SK-N-SH treated with all-trans-retinoic acid at 6 μM for 48 hours (cell line): Measurements from ENCODE around the gene DPRX.

Source experiments
- ATAC-seq: fragments of 200-7000 bp; cut with Tn5 transposase; 3 replicates; pipeline ENCODE4 v1.9.1; 2020; ENCODE audit warnings: mild to moderate bottlenecking, moderate library complexity
- BACH2 ChIP-seq: fragments of 250-450 bp; sonication (Bioruptor Pico); IDR thresholded peaks from 2 replicates; pipeline ENCODE4 v1.9.0; 2021; ENCODE audit warnings: mild to moderate bottlenecking, borderline replicate concordance
- CREB5 ChIP-seq: fragments of 250-450 bp; sonication (Bioruptor Pico); IDR thresholded peaks from 2 replicates; pipeline ENCODE4 v1.5.1; 2020; ENCODE audit warnings: low read depth, mild to moderate bottlenecking, moderate library complexity
- CSRNP3 ChIP-seq: fragments of 250-450 bp; sonication (Bioruptor Pico); IDR thresholded peaks from 2 replicates; pipeline ENCODE4 v1.5.1; 2021; ENCODE audit warnings: mild to moderate bottlenecking, moderate library complexity
- ESRRG ChIP-seq: fragments of 250-450 bp; sonication (Bioruptor Pico); IDR thresholded peaks from 2 replicates; pipeline ENCODE4 v1.6.1; 2021; ENCODE audit warnings: mild to moderate bottlenecking
- GLIS3 ChIP-seq: fragments of 250-450 bp; sonication (Bioruptor Pico); IDR thresholded peaks from 2 replicates; pipeline ENCODE4 v1.5.0; 2020; ENCODE audit warnings: mild to moderate bottlenecking, moderate library complexity
- ISL1 ChIP-seq: fragments of 250-450 bp; sonication (Bioruptor Pico); IDR thresholded peaks from 2 replicates; pipeline ENCODE4 v2.1.2; 2022; ENCODE audit warnings: mild to moderate bottlenecking, moderate library complexity
- OSR1 ChIP-seq: fragments of 250-450 bp; sonication (Bioruptor Pico); IDR thresholded peaks from 2 replicates; pipeline ENCODE4 v1.8.0; 2022; ENCODE audit warnings: moderate library complexity, mild to moderate bottlenecking, inconsistent platforms
- PPARA ChIP-seq: fragments of 250-450 bp; sonication (Bioruptor Pico); IDR thresholded peaks from 2 replicates; pipeline ENCODE4 v1.5.0; 2020; ENCODE audit warnings: mild to moderate bottlenecking, borderline replicate concordance
- RARB ChIP-seq: fragments of 250-450 bp; sonication (Bioruptor Pico); IDR thresholded peaks from 2 replicates; pipeline ENCODE4 v1.8.0; 2021; ENCODE audit warnings: mild to moderate bottlenecking, moderate library complexity
- SNAI2 ChIP-seq: fragments of 250-450 bp; sonication (Bioruptor Pico); IDR thresholded peaks from 2 replicates; pipeline ENCODE4 v1.5.0; 2020; ENCODE audit warnings: mild to moderate bottlenecking, moderate library complexity
- TCF4 ChIP-seq: fragments of 250-450 bp; sonication (Bioruptor Pico); IDR thresholded peaks from 2 replicates; pipeline ENCODE4 v1.8.0; 2021; ENCODE audit warnings: mild to moderate bottlenecking, moderate library complexity, borderline replicate concordance
- TOX ChIP-seq: fragments of 250-450 bp; sonication (Bioruptor Pico); IDR thresholded peaks from 2 replicates; pipeline ENCODE4 v1.8.0; 2021; ENCODE audit warnings: mild to moderate bottlenecking, moderate library complexity, borderline replicate concordance
- ZC3H10 ChIP-seq: fragments of 250-450 bp; sonication (Bioruptor Pico); IDR thresholded peaks from 2 replicates; pipeline ENCODE4 v1.5.1; 2021; ENCODE audit warnings: mild to moderate bottlenecking, moderate library complexity
- ZFP3 ChIP-seq: fragments of 250-450 bp; sonication (Bioruptor Pico); IDR thresholded peaks from 2 replicates; pipeline ENCODE4 v1.5.0; 2020; ENCODE audit warnings: mild to moderate bottlenecking, moderate library complexity
- ZFP30 ChIP-seq: fragments of 450-650 bp; formaldehyde crosslinking; IDR thresholded peaks from 2 replicates; pipeline ENCODE4 v1.5.0; 2022; ENCODE audit warnings: mild to moderate bottlenecking, moderate library complexity
- ZNF565 ChIP-seq: fragments of 450-650 bp; formaldehyde crosslinking; conservative IDR thresholded peaks from 2 replicates; pipeline ENCODE4 v1.5.0; 2020; ENCODE audit warnings: low read depth, mild to moderate bottlenecking, moderate library complexity
- ZNF70 ChIP-seq: fragments of 450-650 bp; formaldehyde crosslinking; IDR thresholded peaks from 2 replicates; pipeline ENCODE4 v1.5.0; 2020; ENCODE audit warnings: mild to moderate bottlenecking, moderate library complexity
- ZNF8 ChIP-seq: fragments of 450-650 bp; formaldehyde crosslinking; IDR thresholded peaks from 2 replicates; pipeline ENCODE4 v1.5.0; 2020; ENCODE audit warnings: mild to moderate bottlenecking, moderate library complexity
- TF ChIP-seq, protein P1 (sequence below): fragments of 250-450 bp; sonication (Bioruptor Pico); IDR thresholded peaks from 2 replicates; pipeline ENCODE4 v1.8.0; 2020; ENCODE audit warnings: mild to moderate bottlenecking, moderate library complexity, borderline replicate concordance

Gene DPRX

DNA sequence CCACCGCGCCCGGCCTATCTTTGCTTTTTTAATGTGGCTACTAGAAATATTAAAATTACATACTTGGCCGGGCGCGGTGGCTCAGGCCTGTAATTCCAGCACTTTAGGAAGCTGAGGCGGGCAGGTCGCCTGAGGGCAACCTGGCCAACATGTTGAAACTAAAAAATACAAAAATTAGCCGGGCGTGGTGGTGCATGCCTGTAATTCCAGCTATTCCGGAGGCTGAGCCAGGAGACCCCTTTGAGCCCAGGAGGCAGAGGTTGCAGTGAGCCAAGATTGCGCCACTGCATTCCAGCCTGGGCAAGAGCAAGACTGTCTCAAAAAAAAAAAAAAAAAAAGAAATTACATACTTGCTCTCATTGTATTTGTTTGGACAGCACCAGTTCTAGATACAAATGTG is 34.8 kb upstream of the DPRX start:
- no peak for ATAC-seq
- no peak for TF ChIP-seq TCF4 (CRISPR knock-in tag)

- no peak for ATAC-seq
- TF ChIP-seq SNAI2 (CRISPR knock-in tag), result no peak
- no peak for TF ChIP-seq RARB (CRISPR knock-in tag)
- TF ChIP-seq ESRRG, result no peak
- no peak for TF ChIP-seq BACH2 (CRISPR knock-in tag)
- no peak for TF ChIP-seq CSRNP3 (CRISPR knock-in tag)
- no peak for TF ChIP-seq ZFP3 (CRISPR knock-in tag)
- TF ChIP-seq OSR1, result no peak
- no peak for TF ChIP-seq ZNF70 (CRISPR knock-in tag)
- no peak for TF ChIP-seq ISL1 (CRISPR knock-in tag)
- TF ChIP-seq CREB5 (CRISPR knock-in tag), result no peak
- TF ChIP-seq, protein P1, sequence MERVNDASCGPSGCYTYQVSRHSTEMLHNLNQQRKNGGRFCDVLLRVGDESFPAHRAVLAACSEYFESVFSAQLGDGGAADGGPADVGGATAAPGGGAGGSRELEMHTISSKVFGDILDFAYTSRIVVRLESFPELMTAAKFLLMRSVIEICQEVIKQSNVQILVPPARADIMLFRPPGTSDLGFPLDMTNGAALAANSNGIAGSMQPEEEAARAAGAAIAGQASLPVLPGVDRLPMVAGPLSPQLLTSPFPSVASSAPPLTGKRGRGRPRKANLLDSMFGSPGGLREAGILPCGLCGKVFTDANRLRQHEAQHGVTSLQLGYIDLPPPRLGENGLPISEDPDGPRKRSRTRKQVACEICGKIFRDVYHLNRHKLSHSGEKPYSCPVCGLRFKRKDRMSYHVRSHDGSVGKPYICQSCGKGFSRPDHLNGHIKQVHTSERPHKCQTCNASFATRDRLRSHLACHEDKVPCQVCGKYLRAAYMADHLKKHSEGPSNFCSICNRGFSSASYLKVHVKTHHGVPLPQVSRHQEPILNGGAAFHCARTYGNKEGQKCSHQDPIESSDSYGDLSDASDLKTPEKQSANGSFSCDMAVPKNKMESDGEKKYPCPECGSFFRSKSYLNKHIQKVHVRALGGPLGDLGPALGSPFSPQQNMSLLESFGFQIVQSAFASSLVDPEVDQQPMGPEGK (CRISPR knock-in tag), result no peak
- no peak for TF ChIP-seq ZNF565 (CRISPR knock-in tag)
- no peak for TF ChIP-seq TOX (CRISPR knock-in tag)
- TF ChIP-seq PPARA, result no peak
These were observed 33.4 kb upstream of the DPRX start for GRCh38 chr19:53598361-53598760.

GRCh38 chr19:53600217-53600616 is 31.6 kb upstream of the DPRX start:
- TF ChIP-seq ZC3H10 (CRISPR knock-in tag) (no peak), SNAI2 (CRISPR knock-in tag) (no peak), ESRRG (no peak), ZNF70 (CRISPR knock-in tag) (no peak), OSR1 (no peak), PPARA (no peak), GLIS3 (CRISPR knock-in tag) (no peak), ZNF565 (CRISPR knock-in tag) (no peak), CREB5 (CRISPR knock-in tag) (no peak)
- ATAC-seq, result no peak

DNA sequence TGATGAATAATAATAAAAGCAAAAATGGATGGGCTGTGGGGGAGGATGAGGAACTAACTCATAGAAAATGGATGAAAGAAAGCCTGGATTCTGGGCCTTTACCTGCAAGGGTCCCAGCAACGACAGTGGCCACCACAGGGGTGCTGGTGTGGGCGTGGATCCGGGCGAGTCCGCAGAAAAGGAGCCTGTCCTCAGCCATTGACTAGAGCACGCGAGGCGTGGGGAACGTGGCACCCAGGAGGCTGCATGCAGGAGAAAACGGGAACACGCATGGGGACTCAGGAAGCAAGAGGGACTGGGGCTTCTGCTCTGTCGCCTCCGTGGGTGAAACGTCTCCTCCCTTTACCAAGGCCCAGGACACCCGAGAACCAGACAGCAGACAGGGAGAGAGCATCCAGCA is 25.8 kb upstream of the DPRX start:
- TF ChIP-seq ZNF70 (CRISPR knock-in tag) (no peak), ZNF8 (CRISPR knock-in tag) (no peak), TOX (CRISPR knock-in tag) (no peak), OSR1 (no peak), GLIS3 (CRISPR knock-in tag) (no peak)
- ATAC-seq, result no peak

DNA sequence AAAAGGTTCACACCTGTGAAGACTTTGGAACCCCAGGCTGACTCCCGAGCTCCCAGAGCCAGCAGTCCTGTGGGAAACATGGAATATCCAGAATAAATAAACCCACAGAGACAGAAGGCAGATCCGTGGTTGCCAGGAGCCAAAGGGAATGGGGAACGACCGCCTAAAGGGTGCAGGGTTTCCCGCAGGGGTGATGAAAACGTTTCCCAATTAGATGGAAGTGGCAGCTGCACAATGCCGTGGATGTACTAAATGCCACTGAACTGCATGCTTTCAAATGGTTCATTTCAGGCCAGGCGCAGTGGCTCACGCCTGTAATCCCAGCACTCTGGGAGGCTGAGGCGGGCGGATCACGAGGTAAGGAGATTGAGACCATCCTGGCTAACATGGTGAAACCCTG is 23.4 kb upstream of the DPRX start:
- no peak for ATAC-seq
- no peak for TF ChIP-seq OSR1
- no peak for TF ChIP-seq BACH2 (CRISPR knock-in tag)
- TF ChIP-seq CREB5 (CRISPR knock-in tag), result no peak
- no peak for TF ChIP-seq RARB (CRISPR knock-in tag)
- TF ChIP-seq ZNF8 (CRISPR knock-in tag), result no peak
- TF ChIP-seq TOX (CRISPR knock-in tag), result no peak
- TF ChIP-seq PPARA, result no peak
- TF ChIP-seq ZFP30 (CRISPR knock-in tag), result no peak
- TF ChIP-seq ISL1 (CRISPR knock-in tag), result no peak
- no peak for TF ChIP-seq TCF4 (CRISPR knock-in tag)
- no peak for TF ChIP-seq CSRNP3 (CRISPR knock-in tag)
- no peak for TF ChIP-seq SNAI2 (CRISPR knock-in tag)
- TF ChIP-seq GLIS3 (CRISPR knock-in tag), result no peak
